IMR-90 (cell line): ENCODE data around the gene STOX1. TPM values are rescaled to one million over a fixed set of nuclear protein-coding genes. Genes with fewer than 3 reads are reported as not detected.

Source experiments
- ATAC-seq: fragments of 200-7000 bp; cut with Tn5 transposase; 2 replicates; pipeline ENCODE4 v1.9.1; 2020; ENCODE audit warnings: low read depth, mild to moderate bottlenecking, moderate library complexity
- BruUV-seq: library from RNA; stranded (reverse); fragments of 400-500 nt; replicated peaks from 2 replicates; lab custom pipeline; 2021; lab: Mats Ljungman, UMichigan
- CTCF ChIA-PET: fragments of 300-600 bp; formaldehyde crosslinking; extraction: SDS; loops from one replicate; lab custom pipeline; 2021; ENCODE audit warnings: antibody characterized with exemption; lab: Yijun Ruan, JAX
- POLR2A ChIA-PET: fragments of 300-600 bp; sonication (Branson Sonifier 250); formaldehyde crosslinking; loops from one replicate; lab custom pipeline; 2022; ENCODE audit warnings: antibody characterized with exemption; ENCODE audit not compliant: unreplicated experiment; lab: Charles Lee
- DNase-seq: peaks from one replicate; pipeline ENCODE4 v3.0.0; 2013
- H2AFZ ChIP-seq: replicated peaks from 2 replicates; pipeline ENCODE3; 2013; ENCODE audit warnings: low read length, mild to moderate bottlenecking; ENCODE audit not compliant: poor library complexity
- H2AK5ac ChIP-seq: 2 replicates; pipeline ENCODE4 v1.6.1; 2013; ENCODE audit warnings: low read depth, low read length, inconsistent platforms
- H2AK9ac ChIP-seq: replicated peaks from 2 replicates; pipeline ENCODE3; 2013; ENCODE audit warnings: mild to moderate bottlenecking, low read depth, low read length, moderate library complexity; ENCODE audit not compliant: poor library complexity
- H2BK120ac ChIP-seq: 2 replicates; pipeline ENCODE4 v1.6.1; 2013; ENCODE audit warnings: low read depth, low read length, inconsistent platforms
- H2BK15ac ChIP-seq: 3 replicates; pipeline ENCODE4 v1.6.1; 2013; ENCODE audit warnings: low read depth, low read length, inconsistent platforms
- H2BK20ac ChIP-seq: 2 replicates; pipeline ENCODE4 v1.6.1; 2013; ENCODE audit warnings: low read depth, mild to moderate bottlenecking, inconsistent platforms, low read length, moderate library complexity
- H2BK5ac ChIP-seq: 2 replicates; pipeline ENCODE4 v1.6.1; 2013; ENCODE audit warnings: mild to moderate bottlenecking, low read depth, low read length, inconsistent platforms; ENCODE audit not compliant: poor library complexity, severe bottlenecking
- H3K14ac ChIP-seq: replicated peaks from 2 replicates; pipeline ENCODE4 v1.6.1; 2013; ENCODE audit warnings: low read depth, low read length, inconsistent platforms
- H3K18ac ChIP-seq: 2 replicates; pipeline ENCODE4 v1.6.1; 2013; ENCODE audit warnings: low read depth, low read length, control low read depth
- H3K23ac ChIP-seq: 2 replicates; pipeline ENCODE4 v1.6.1; 2013; ENCODE audit warnings: low read depth, low read length, inconsistent platforms
- H3K27ac ChIP-seq: 2 replicates; pipeline ENCODE4 v1.5.1; 2013; ENCODE audit warnings: mild to moderate bottlenecking, control low read depth, low read length; ENCODE audit not compliant: insufficient read depth
- H3K27me3 ChIP-seq: 2 replicates; pipeline ENCODE4 v1.6.1; 2013; ENCODE audit warnings: low read length; ENCODE audit not compliant: control insufficient read depth, insufficient read depth
- H3K36me3 ChIP-seq: 2 replicates; pipeline ENCODE4 v1.6.1; 2013; ENCODE audit warnings: low read length, mixed read lengths; ENCODE audit not compliant: control insufficient read depth, insufficient read depth
- H3K4ac ChIP-seq: 2 replicates; pipeline ENCODE4 v1.6.1; 2013; ENCODE audit warnings: low read depth, low read length, inconsistent platforms
- H3K4me1 ChIP-seq: 2 replicates; pipeline ENCODE4 v1.6.1; 2013; ENCODE audit warnings: low read length, mixed read lengths; ENCODE audit not compliant: control insufficient read depth, insufficient read depth
- H3K4me2 ChIP-seq: 2 replicates; pipeline ENCODE4 v1.6.1; 2013; ENCODE audit warnings: low read depth, mild to moderate bottlenecking, control low read depth, low read length, moderate library complexity
- H3K4me3 ChIP-seq: 2 replicates; pipeline ENCODE4 v1.5.1; 2013; ENCODE audit warnings: low read depth, mild to moderate bottlenecking, control low read depth, low read length, moderate library complexity; ENCODE audit not compliant: insufficient read depth
- H3K56ac ChIP-seq: 2 replicates; pipeline ENCODE4 v1.6.1; 2013; ENCODE audit warnings: low read length, inconsistent platforms; ENCODE audit not compliant: insufficient read depth; ENCODE audit errors: extremely low read depth
- H3K79me1 ChIP-seq, 2 experiments: 2 replicates each; pipeline ENCODE4 v1.6.1; 2013; ENCODE audit warnings: low read length in 2 of 2, inconsistent platforms in 1 of 2, low read depth in 1 of 2
- H3K9ac ChIP-seq: 2 replicates; pipeline ENCODE4 v1.6.1; 2013; ENCODE audit warnings: low read depth, low read length, control low read depth
- H3K9me1 ChIP-seq: 2 replicates; pipeline ENCODE4 v1.6.1; 2013; ENCODE audit warnings: low read length, inconsistent platforms; ENCODE audit not compliant: insufficient read depth
- H3K9me3 ChIP-seq: 2 replicates; pipeline ENCODE4 v1.6.1; 2013; ENCODE audit warnings: low read length; ENCODE audit not compliant: control insufficient read depth, insufficient read depth
- H4K20me1 ChIP-seq: 2 replicates; pipeline ENCODE4 v1.6.1; 2013; ENCODE audit warnings: low read length, inconsistent platforms; ENCODE audit not compliant: insufficient read depth
- H4K5ac ChIP-seq: 2 replicates; pipeline ENCODE4 v1.6.1; 2013; ENCODE audit warnings: mild to moderate bottlenecking, low read depth, low read length, control low read depth
- H4K8ac ChIP-seq, 2 experiments: 2 replicates each; pipeline ENCODE4 v1.6.1; 2013; ENCODE audit warnings: low read depth in 2 of 2, low read length in 2 of 2, control low read depth in 1 of 2, inconsistent platforms in 1 of 2
- H4K91ac ChIP-seq: 2 replicates; pipeline ENCODE4 v1.6.1; 2013; ENCODE audit warnings: low read depth, low read length, inconsistent platforms; ENCODE audit not compliant: insufficient read depth
- BHLHE40 ChIP-seq: fragments of 150-350 bp; IDR thresholded peaks from 2 replicates; pipeline ENCODE4 v1.6.1; 2016; ENCODE audit warnings: mild to moderate bottlenecking, low read depth, low read length
- CEBPB ChIP-seq: IDR thresholded peaks from 2 replicates; pipeline ENCODE4 v1.6.1; 2012; ENCODE audit warnings: low read depth, low read length, improper control_type of control experiment
- CHD1 ChIP-seq: IDR thresholded peaks from 2 replicates; pipeline ENCODE4 v1.6.1; 2012; ENCODE audit warnings: low read depth, low read length, improper control_type of control experiment
- ELK1 ChIP-seq: fragments of 150-350 bp; IDR thresholded peaks from 2 replicates; pipeline ENCODE4 v1.6.1; 2016; ENCODE audit warnings: low read depth, mild to moderate bottlenecking, low read length, moderate library complexity, borderline replicate concordance
- FOS ChIP-seq: fragments of 150-350 bp; IDR thresholded peaks from 2 replicates; pipeline ENCODE4 v1.6.1; 2016; ENCODE audit warnings: low read depth, low read length
- MAFK ChIP-seq: IDR thresholded peaks from 2 replicates; pipeline ENCODE4 v1.6.1; 2012; ENCODE audit warnings: low read depth, low read length, improper control_type of control experiment
- MAZ ChIP-seq: IDR thresholded peaks from 2 replicates; pipeline ENCODE4 v1.6.1; 2012; ENCODE audit warnings: low read depth, mild to moderate bottlenecking, low read length, improper control_type of control experiment, moderate library complexity, borderline replicate concordance
- MXI1 ChIP-seq: IDR thresholded peaks from 2 replicates; pipeline ENCODE4 v1.6.1; 2012; ENCODE audit warnings: low read depth, mild to moderate bottlenecking, low read length, moderate library complexity, borderline replicate concordance
- NFE2L2 ChIP-seq: fragments of 150-350 bp; IDR thresholded peaks from 2 replicates; pipeline ENCODE4 v1.6.1; 2016; ENCODE audit warnings: low read depth, mild to moderate bottlenecking, low read length
- POLR2A ChIP-seq: IDR thresholded peaks from 2 replicates; pipeline ENCODE4 v1.6.1; 2012; ENCODE audit warnings: mild to moderate bottlenecking, low read depth, low read length
- RAD21 ChIP-seq: IDR thresholded peaks from 2 replicates; pipeline ENCODE4 v1.6.1; 2012; ENCODE audit warnings: low read length, improper control_type of control experiment
- RCOR1 ChIP-seq: IDR thresholded peaks from 2 replicates; pipeline ENCODE4 v1.6.1; 2012; ENCODE audit warnings: mild to moderate bottlenecking, low read length, improper control_type of control experiment; ENCODE audit not compliant: insufficient replicate concordance
- RFX5 ChIP-seq: IDR thresholded peaks from 2 replicates; pipeline ENCODE4 v1.8.0; 2012; ENCODE audit warnings: low read depth, mild to moderate bottlenecking, low read length, moderate library complexity
- SMC3 ChIP-seq: fragments of 150-350 bp; IDR thresholded peaks from 2 replicates; pipeline ENCODE4 v1.6.1; 2016; ENCODE audit warnings: low read depth, mild to moderate bottlenecking, antibody characterized with exemption, low read length, moderate library complexity
- WGBS, 2 experiments: methylation state at CpG; one replicate each; pipeline versions ENCODE4 v1.1.5 to v1.1.7; 2013; ENCODE audit warnings: missing lambda C conversion rate in 2 of 2; ENCODE audit not compliant: insufficient read length in 1 of 2; ENCODE audit errors: extremely low coverage in 2 of 2; 5-methylcytosine and 5-hydroxymethylcytosine counted together
- dilution Hi-C: fragments of 300-500 bp; cut with HindIII; formaldehyde crosslinking; loops from one replicate; pipeline ENCODE4 v1.14.3; 2018; ENCODE audit warnings: low sequenced_read_pairs; ENCODE audit not compliant: unreplicated experiment
- in situ Hi-C: fragments of 300-500 bp; cut with MboI; formaldehyde crosslinking; loops from 3 replicates; pipeline ENCODE4 v1.14.3; 2019; ENCODE audit warnings: low sequenced_read_pairs, inconsistent platforms, mixed read lengths
- intact Hi-C: fragments of 100-400 bp; cut with micrococcal nuclease; formaldehyde crosslinking; loops from 2 replicates; pipeline ENCODE4 v1.10.0; 2022
- polyA plus RNA-seq, 3 experiments: library from polyadenylated mRNA; depleted of rRNA; stranded (reverse); fragments of >200 nt; gene quantifications; 2 replicates each; pipeline ENCODE4 v1.2.3, GENCODE V29; 2012; ENCODE audit warnings: low replicate concordance in 1 of 3
- total RNA-seq: library from RNA; depleted of rRNA; stranded (reverse); fragments of >200 nt; gene quantifications from 2 replicates; pipeline ENCODE4 v1.2.3, GENCODE V29; 2012
- TF ChIP-seq, protein P1 (sequence below): conservative IDR thresholded peaks from 2 replicates; pipeline ENCODE4 v1.5.1; 2012; ENCODE audit warnings: mild to moderate bottlenecking, low read depth, low read length, improper control_type of control experiment
- TF ChIP-seq, protein P2 (sequence below): fragments of 150-350 bp; IDR thresholded peaks from 2 replicates; pipeline ENCODE4 v1.6.1; 2017; ENCODE audit warnings: mild to moderate bottlenecking, antibody characterized with exemption, low read length, low read depth

The STOX1 gene
- total and polyA plus RNA-seq, 2 of the 4 experiments (the other 2 are of a cell fraction): 0.03 to 0.18 TPM

DNA sequence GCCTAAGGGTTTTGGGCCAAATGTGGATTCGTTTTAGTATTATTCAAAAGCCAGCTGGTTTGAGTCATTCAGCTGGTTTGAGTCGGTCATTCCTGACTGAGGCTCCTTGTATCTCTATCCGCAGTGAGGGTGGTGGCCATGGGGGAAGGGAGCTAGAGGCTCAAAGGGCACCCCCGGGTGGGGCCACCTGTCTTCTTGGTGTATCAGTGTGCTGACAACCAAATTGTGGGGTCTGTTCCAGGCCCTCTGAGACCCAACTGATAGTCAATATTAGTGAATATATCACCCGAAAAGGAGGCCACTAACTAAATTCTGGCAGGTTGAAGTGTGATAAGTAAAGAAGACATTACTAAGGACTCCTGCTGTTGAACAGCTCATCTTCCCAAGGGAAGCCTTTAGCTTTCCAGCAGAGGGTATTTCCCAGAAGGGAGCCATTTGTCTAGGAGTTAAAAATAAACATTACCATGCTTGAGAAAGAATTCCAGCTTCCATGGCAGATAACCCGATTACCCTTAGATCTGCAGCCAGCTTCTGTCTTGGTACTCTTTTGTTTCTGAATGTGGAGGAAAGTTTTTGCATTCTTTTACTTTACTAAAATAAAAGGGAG lies 43.9 kb downstream of the STOX1 start:
- no peak overlapping the region for H3K27ac ChIP-seq

More for the DNA sequence above, 43.9 kb downstream of the STOX1 start:
- no peak overlapping the region for H3K4ac ChIP-seq
- whole genome bisulfite sequencing, 2 experiments: 0% methylated on average over 1 of the region's 6 CpGs; no CpG with 5 or more reads in 1 of the 2 experiments
- no peak overlapping the region for H3K9ac ChIP-seq
- no peak overlapping the region for H4K8ac ChIP-seq
- H2AK5ac ChIP-seq: no peak overlapping the region
- no peak overlapping the region for H3K14ac ChIP-seq
- no peak overlapping the region for H4K5ac ChIP-seq
- H3K79me1 ChIP-seq: no peaks in the 10 kb centered on the region
- no peak overlapping the region for H2AFZ ChIP-seq
- intact Hi-C loops: no loop called here
- no peak overlapping the region for H2BK120ac ChIP-seq
- no peaks in the 10 kb centered on the region for H4K20me1 ChIP-seq
- DNase-seq (peak; percentile 71), ATAC-seq (peak; percentile 67)
- H3K9me1 ChIP-seq: no peaks in the 10 kb centered on the region; the same call in 1 of the 2 replicates
- no peaks in the 10 kb centered on the region for H3K36me3 ChIP-seq
- in situ Hi-C loops: no loop called here
- H2BK20ac ChIP-seq: no peak overlapping the region
- no peaks in the 10 kb centered on the region for H3K27me3 ChIP-seq
- no peak overlapping the region for H4K91ac ChIP-seq
- no peak overlapping the region for H3K56ac ChIP-seq
- ChIA-PET POLR2A (interaction anchor here (0.6 kb wide), 1 partner anchor 44 kb away, joined by 13 read pairs; the partner anchor contains the start of gene STOX1), CTCF (interaction anchor here (0.6 kb wide), 1 partner anchor 12 kb away, joined by 3 read pairs; no protein-coding TSS in a partner anchor)
- dilution Hi-C loops: no loop called here
- H3K4me2 ChIP-seq: no peak overlapping the region
- no peak overlapping the region for H2AK9ac ChIP-seq
- TF ChIP-seq RAD21 (no peak), POLR2A (no peak), FOS (no peak), CEBPB (no peak), ELK1 (no peak), NFE2L2 (no peak), RFX5 (no peak), BHLHE40 (no peak), MAZ (no peak), MAFK (no peak), MXI1 (no peak), SMC3 (no peak), CHD1 (no peak), RCOR1 (no peak)
- TF ChIP-seq, protein P1, sequence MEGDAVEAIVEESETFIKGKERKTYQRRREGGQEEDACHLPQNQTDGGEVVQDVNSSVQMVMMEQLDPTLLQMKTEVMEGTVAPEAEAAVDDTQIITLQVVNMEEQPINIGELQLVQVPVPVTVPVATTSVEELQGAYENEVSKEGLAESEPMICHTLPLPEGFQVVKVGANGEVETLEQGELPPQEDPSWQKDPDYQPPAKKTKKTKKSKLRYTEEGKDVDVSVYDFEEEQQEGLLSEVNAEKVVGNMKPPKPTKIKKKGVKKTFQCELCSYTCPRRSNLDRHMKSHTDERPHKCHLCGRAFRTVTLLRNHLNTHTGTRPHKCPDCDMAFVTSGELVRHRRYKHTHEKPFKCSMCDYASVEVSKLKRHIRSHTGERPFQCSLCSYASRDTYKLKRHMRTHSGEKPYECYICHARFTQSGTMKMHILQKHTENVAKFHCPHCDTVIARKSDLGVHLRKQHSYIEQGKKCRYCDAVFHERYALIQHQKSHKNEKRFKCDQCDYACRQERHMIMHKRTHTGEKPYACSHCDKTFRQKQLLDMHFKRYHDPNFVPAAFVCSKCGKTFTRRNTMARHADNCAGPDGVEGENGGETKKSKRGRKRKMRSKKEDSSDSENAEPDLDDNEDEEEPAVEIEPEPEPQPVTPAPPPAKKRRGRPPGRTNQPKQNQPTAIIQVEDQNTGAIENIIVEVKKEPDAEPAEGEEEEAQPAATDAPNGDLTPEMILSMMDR: no peak
- TF ChIP-seq, protein P2, sequence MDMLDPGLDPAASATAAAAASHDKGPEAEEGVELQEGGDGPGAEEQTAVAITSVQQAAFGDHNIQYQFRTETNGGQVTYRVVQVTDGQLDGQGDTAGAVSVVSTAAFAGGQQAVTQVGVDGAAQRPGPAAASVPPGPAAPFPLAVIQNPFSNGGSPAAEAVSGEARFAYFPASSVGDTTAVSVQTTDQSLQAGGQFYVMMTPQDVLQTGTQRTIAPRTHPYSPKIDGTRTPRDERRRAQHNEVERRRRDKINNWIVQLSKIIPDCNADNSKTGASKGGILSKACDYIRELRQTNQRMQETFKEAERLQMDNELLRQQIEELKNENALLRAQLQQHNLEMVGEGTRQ: no peak
- peaks cover 4% of the 10 kb centered on the region for H3K4me1 ChIP-seq
- H2BK5ac ChIP-seq: no peak overlapping the region
- no peak overlapping the region for H3K4me3 ChIP-seq
- no peak overlapping the region for H2BK15ac ChIP-seq
- no TSS peak for BruUV-seq
- H3K9me3 ChIP-seq: peaks cover 3% of the 10 kb centered on the region
- no peak overlapping the region for H3K18ac ChIP-seq
- H3K23ac ChIP-seq: no peak overlapping the region
